Embryonic facial prominence (tissue), 1 donor: ENCODE data around the gene HSPA1A.
A peak's percentile ranks its signal among the peaks of the same experiment; 100 is the strongest.
"Not testable (repeated sequence)": the region's sequence is repeated elsewhere in the genome, so short reads cannot be mapped to it uniquely, and the experiment has no call there.

Experiments used
- DNase-seq: peaks from one replicate; pipeline ENCODE4 v3.0.0-alpha.2; 2016; ENCODE audit errors: extremely low spot score

HSPA1A gene

GRCh38 chr6:31836474-31837368, 21.4 kb downstream of the HSPA1A start:
- DNase-seq, result no peak

- no peak for DNase-seq
Observed at GRCh38 chr6:31837369-31838113, 22.2 kb downstream of the HSPA1A start.

GRCh38 chr6:31838114-31838553, 22.8 kb downstream of the HSPA1A start:
- not testable (repeated sequence) for DNase-seq

- no peak for DNase-seq
Observed at GRCh38 chr6:31838968-31839367, 23.6 kb downstream of the HSPA1A start.

GRCh38 chr6:31839779-31840126, 24.4 kb downstream of the HSPA1A start:
- not testable (repeated sequence) for DNase-seq

- no peak for DNase-seq
Observed at GRCh38 chr6:31842053-31842452, 26.7 kb downstream of the HSPA1A start.

GRCh38 chr6:31844507-31844906, 29.2 kb downstream of the HSPA1A start:
- no peak for DNase-seq

GRCh38 chr6:31847276-31847978, 32.1 kb downstream of the HSPA1A start:
- DNase-seq, result no peak

GRCh38 chr6:31850765-31851484, 35.6 kb downstream of the HSPA1A start:
- no peak for DNase-seq

- DNase-seq, result no peak
Observed at GRCh38 chr6:31851485-31851832, 36.1 kb downstream of the HSPA1A start.

- DNase-seq, result not testable (repeated sequence)
Observed at GRCh38 chr6:31851980-31852718, 36.8 kb downstream of the HSPA1A start.

- not testable (repeated sequence) for DNase-seq
Observed at GRCh38 chr6:31857774-31858173, 42.4 kb downstream of the HSPA1A start.

- DNase-seq, result no peak
Observed at GRCh38 chr6:31858707-31859106, 43.4 kb downstream of the HSPA1A start.

- DNase-seq, result no peak
Observed at GRCh38 chr6:31859923-31860322, 44.6 kb downstream of the HSPA1A start.

- no peak for DNase-seq
Observed at GRCh38 chr6:31860349-31860748, 45.0 kb downstream of the HSPA1A start.

GRCh38 chr6:31861150-31861549, 45.8 kb downstream of the HSPA1A start:
- no peak for DNase-seq

GRCh38 chr6:31861919-31862343, 46.6 kb downstream of the HSPA1A start:
- no peak for DNase-seq

- DNase-seq, result peak; percentile 100
Observed at GRCh38 chr6:31862344-31863235, 47.2 kb downstream of the HSPA1A start, which contains the start of gene NEU1. Gene NEU1, minus strand, starts transcription at chr6:31862821. Its CDS starts 45 bp downstream, at chr6:31862776.

- DNase-seq, result not testable (repeated sequence)
Observed at GRCh38 chr6:31864123-31864562, 48.8 kb downstream of the HSPA1A start.

GRCh38 chr6:31864818-31865204, 49.5 kb downstream of the HSPA1A start:
- no peak for DNase-seq
